IPS-20b (cell line): ENCODE results near the gene TBXAS1.

Experiments
- H3K27ac ChIP-seq: one replicate; pipeline ENCODE4 v1.5.1; 2013; ENCODE audit warnings: low read length
- H3K27me3 ChIP-seq: 2 replicates; pipeline ENCODE4 v1.6.1; 2013; ENCODE audit warnings: mild to moderate bottlenecking, low read length, inconsistent platforms; ENCODE audit not compliant: insufficient read depth
- H3K36me3 ChIP-seq: 2 replicates; pipeline ENCODE4 v1.6.1; 2013; ENCODE audit warnings: low read depth, mild to moderate bottlenecking, inconsistent platforms, low read length, moderate library complexity; ENCODE audit not compliant: insufficient read depth
- H3K4me1 ChIP-seq: 2 replicates; pipeline ENCODE4 v1.6.1; 2013; ENCODE audit warnings: mild to moderate bottlenecking, control low read depth, inconsistent platforms, low read length, moderate library complexity; ENCODE audit not compliant: insufficient read depth
- H3K4me3 ChIP-seq: 2 replicates; pipeline ENCODE4 v1.5.1; 2013; ENCODE audit warnings: mild to moderate bottlenecking, low read length, inconsistent platforms
- H3K9ac ChIP-seq: 2 replicates; pipeline ENCODE4 v1.6.1; 2013; ENCODE audit warnings: low read depth, mild to moderate bottlenecking, inconsistent platforms, low read length, moderate library complexity
- H3K9me3 ChIP-seq: 2 replicates; pipeline ENCODE4 v1.6.1; 2013; ENCODE audit warnings: mild to moderate bottlenecking, low read depth, low read length, inconsistent platforms; ENCODE audit not compliant: insufficient read depth

Gene TBXAS1

GRCh38 chr7:140039066-140039465, 210.0 kb downstream of the TBXAS1 start:
- H3K36me3 ChIP-seq = no peaks in the 10 kb centered on the region; the same call in 1 of the 2 replicates
- H3K27me3 ChIP-seq = no peaks in the 10 kb centered on the region
- H3K27ac ChIP-seq = no peak overlapping the region
- no peak overlapping the region for H3K4me3 ChIP-seq
- H3K4me1 ChIP-seq = no peaks in the 10 kb centered on the region
- no peaks in the 10 kb centered on the region for H3K9me3 ChIP-seq
- H3K9ac ChIP-seq = no peak overlapping the region

GRCh38 chr7:140039896-140040295, 210.8 kb downstream of the TBXAS1 start:
- no peak overlapping the region for H3K27ac ChIP-seq
- H3K36me3 ChIP-seq = no peaks in the 10 kb centered on the region; the same call in 1 of the 2 replicates
- no peaks in the 10 kb centered on the region for H3K4me1 ChIP-seq
- H3K9ac ChIP-seq = no peak overlapping the region
- H3K27me3 ChIP-seq = no peaks in the 10 kb centered on the region
- no peaks in the 10 kb centered on the region for H3K9me3 ChIP-seq
- H3K4me3 ChIP-seq = no peak overlapping the region

- Histone ChIP-seq H3K4me3 (no peak overlapping the region), H3K36me3 (no peaks in the 10 kb centered on the region; the same call in 1 of the 2 replicates), H3K27me3 (no peaks in the 10 kb centered on the region), H3K4me1 (no peaks in the 10 kb centered on the region), H3K9ac (no peak overlapping the region), H3K9me3 (no peaks in the 10 kb centered on the region), H3K27ac (no peak overlapping the region)
These were observed 212.8 kb downstream of the TBXAS1 start for GRCh38 chr7:140041659-140042385.

- H3K4me3 ChIP-seq = no peak overlapping the region
These were observed 213.3 kb downstream of the TBXAS1 start for GRCh38 chr7:140042386-140042670.

GRCh38 chr7:140044251-140044650, 215.2 kb downstream of the TBXAS1 start:
- Histone ChIP-seq H3K9me3 (no peaks in the 10 kb centered on the region), H3K36me3 (no peaks in the 10 kb centered on the region; the same call in 1 of the 2 replicates), H3K27ac (no peak overlapping the region), H3K4me1 (no peaks in the 10 kb centered on the region), H3K27me3 (no peaks in the 10 kb centered on the region), H3K9ac (no peak overlapping the region), H3K4me3 (no peak overlapping the region)

More at GRCh38 chr7:140042386-140042670, 213.3 kb downstream of the TBXAS1 start:
- H3K9ac ChIP-seq = no peak overlapping the region
- no peaks in the 10 kb centered on the region for H3K4me1 ChIP-seq
- H3K36me3 ChIP-seq = no peaks in the 10 kb centered on the region; the same call in 1 of the 2 replicates
- no peaks in the 10 kb centered on the region for H3K9me3 ChIP-seq
- H3K27ac ChIP-seq = no peak overlapping the region
- H3K27me3 ChIP-seq = no peaks in the 10 kb centered on the region

GRCh38 chr7:140045697-140046096, 216.6 kb downstream of the TBXAS1 start:
- H3K9me3 ChIP-seq = no peaks in the 10 kb centered on the region
- H3K4me1 ChIP-seq = no peaks in the 10 kb centered on the region
- no peaks in the 10 kb centered on the region; the same call in 1 of the 2 replicates for H3K36me3 ChIP-seq
- H3K27me3 ChIP-seq = no peaks in the 10 kb centered on the region
- H3K9ac ChIP-seq = no peak overlapping the region
- no peak overlapping the region for H3K27ac ChIP-seq
- no peak overlapping the region for H3K4me3 ChIP-seq

- no peak overlapping the region for H3K27ac ChIP-seq
- no peaks in the 10 kb centered on the region for H3K9me3 ChIP-seq
- H3K4me3 ChIP-seq = no peak overlapping the region
- H3K9ac ChIP-seq = no peak overlapping the region
- H3K4me1 ChIP-seq = no peaks in the 10 kb centered on the region
- H3K27me3 ChIP-seq = no peaks in the 10 kb centered on the region
- no peaks in the 10 kb centered on the region for H3K36me3 ChIP-seq
These were observed 218.1 kb downstream of the TBXAS1 start for GRCh38 chr7:140047197-140047596.

- Histone ChIP-seq H3K4me3 (no peak overlapping the region), H3K36me3 (no peaks in the 10 kb centered on the region), H3K9me3 (no peaks in the 10 kb centered on the region), H3K27me3 (no peaks in the 10 kb centered on the region), H3K9ac (no peak overlapping the region), H3K4me1 (no peaks in the 10 kb centered on the region), H3K27ac (no peak overlapping the region)
These were observed 219.1 kb downstream of the TBXAS1 start for GRCh38 chr7:140048138-140048537.

GRCh38 chr7:140048989-140049338, 219.9 kb downstream of the TBXAS1 start:
- no peak overlapping the region for H3K4me3 ChIP-seq
- H3K4me1 ChIP-seq = no peaks in the 10 kb centered on the region
- no peak overlapping the region for H3K9ac ChIP-seq
- no peaks in the 10 kb centered on the region for H3K36me3 ChIP-seq
- no peak overlapping the region for H3K27ac ChIP-seq
- no peaks in the 10 kb centered on the region for H3K27me3 ChIP-seq
- no peaks in the 10 kb centered on the region for H3K9me3 ChIP-seq

- H3K27ac ChIP-seq = no peak overlapping the region
- no peak overlapping the region for H3K9ac ChIP-seq
- no peak overlapping the region for H3K4me3 ChIP-seq
- H3K27me3 ChIP-seq = no peaks in the 10 kb centered on the region
- H3K36me3 ChIP-seq = no peaks in the 10 kb centered on the region
- no peaks in the 10 kb centered on the region for H3K9me3 ChIP-seq
- H3K4me1 ChIP-seq = no peaks in the 10 kb centered on the region
These were observed 220.4 kb downstream of the TBXAS1 start for GRCh38 chr7:140049339-140050024.

GRCh38 chr7:140050100-140050499, 221.0 kb downstream of the TBXAS1 start:
- Histone ChIP-seq H3K9ac (no peak overlapping the region), H3K4me1 (no peaks in the 10 kb centered on the region), H3K27me3 (no peaks in the 10 kb centered on the region), H3K27ac (no peak overlapping the region), H3K4me3 (no peak overlapping the region), H3K9me3 (no peaks in the 10 kb centered on the region), H3K36me3 (no peaks in the 10 kb centered on the region)

GRCh38 chr7:140051820-140052219, 222.8 kb downstream of the TBXAS1 start:
- H3K4me3 ChIP-seq = no peak overlapping the region
- H3K4me1 ChIP-seq = no peaks in the 10 kb centered on the region
- H3K27me3 ChIP-seq = no peaks in the 10 kb centered on the region
- H3K36me3 ChIP-seq = no peaks in the 10 kb centered on the region
- H3K9ac ChIP-seq = no peak overlapping the region
- no peak overlapping the region for H3K27ac ChIP-seq
- no peaks in the 10 kb centered on the region for H3K9me3 ChIP-seq
